IPS-15b (cell line): Measurements from ENCODE around the gene DDX56.

ENCODE experiments used
- H3K27me3 ChIP-seq: one replicate; pipeline ENCODE4 v1.6.1; 2013; ENCODE audit warnings: low read length; ENCODE audit not compliant: control insufficient read depth, insufficient read depth
- H3K36me3 ChIP-seq: one replicate; pipeline ENCODE4 v1.6.1; 2013; ENCODE audit warnings: low read length; ENCODE audit not compliant: control insufficient read depth, insufficient read depth
- H3K4me1 ChIP-seq: one replicate; pipeline ENCODE4 v1.6.1; 2013; ENCODE audit warnings: mild to moderate bottlenecking, low read length; ENCODE audit not compliant: control insufficient read depth, insufficient read depth
- H3K4me3 ChIP-seq: one replicate; pipeline ENCODE4 v1.5.1; 2013; ENCODE audit warnings: low read depth, low read length
- H3K9ac ChIP-seq: one replicate; pipeline ENCODE4 v1.6.1; 2013; ENCODE audit warnings: low read depth, mild to moderate bottlenecking, low read length
- H3K9me3 ChIP-seq: one replicate; pipeline ENCODE4 v1.6.1; 2013; ENCODE audit warnings: mild to moderate bottlenecking, low read length; ENCODE audit not compliant: control insufficient read depth, insufficient read depth

The DDX56 gene

GRCh38 chr7:44520574-44520973 is 53.1 kb downstream of the DDX56 start:
- H3K4me3 ChIP-seq, result no peak overlapping the region
- H3K9me3 ChIP-seq, result no peaks in the 10 kb centered on the region
- no peaks in the 10 kb centered on the region for H3K27me3 ChIP-seq
- H3K4me1 ChIP-seq, result no peaks in the 10 kb centered on the region
- no peaks in the 10 kb centered on the region for H3K36me3 ChIP-seq
- H3K9ac ChIP-seq, result no peak overlapping the region

GRCh38 chr7:44519546-44519945 is 54.2 kb downstream of the DDX56 start:
- no peaks in the 10 kb centered on the region for H3K9me3 ChIP-seq
- no peak overlapping the region for H3K4me3 ChIP-seq
- no peaks in the 10 kb centered on the region for H3K36me3 ChIP-seq
- no peaks in the 10 kb centered on the region for H3K4me1 ChIP-seq
- no peak overlapping the region for H3K9ac ChIP-seq
- H3K27me3 ChIP-seq, result no peaks in the 10 kb centered on the region

- no peaks in the 10 kb centered on the region for H3K4me1 ChIP-seq
- H3K9ac ChIP-seq, result no peak overlapping the region
- H3K9me3 ChIP-seq, result no peaks in the 10 kb centered on the region
- H3K36me3 ChIP-seq, result no peaks in the 10 kb centered on the region
- no peak overlapping the region for H3K4me3 ChIP-seq
- no peaks in the 10 kb centered on the region for H3K27me3 ChIP-seq
Measured at GRCh38 chr7:44518761-44519160, 54.9 kb downstream of the DDX56 start.

- no peak overlapping the region for H3K4me3 ChIP-seq
- H3K27me3 ChIP-seq, result no peaks in the 10 kb centered on the region
- no peak overlapping the region for H3K9ac ChIP-seq
- no peaks in the 10 kb centered on the region for H3K4me1 ChIP-seq
- no peaks in the 10 kb centered on the region for H3K36me3 ChIP-seq
- H3K9me3 ChIP-seq, result no peaks in the 10 kb centered on the region
Measured at GRCh38 chr7:44517175-44517574, 56.5 kb downstream of the DDX56 start.
